Measurements from ENCODE around the gene CELF5.

DNA sequence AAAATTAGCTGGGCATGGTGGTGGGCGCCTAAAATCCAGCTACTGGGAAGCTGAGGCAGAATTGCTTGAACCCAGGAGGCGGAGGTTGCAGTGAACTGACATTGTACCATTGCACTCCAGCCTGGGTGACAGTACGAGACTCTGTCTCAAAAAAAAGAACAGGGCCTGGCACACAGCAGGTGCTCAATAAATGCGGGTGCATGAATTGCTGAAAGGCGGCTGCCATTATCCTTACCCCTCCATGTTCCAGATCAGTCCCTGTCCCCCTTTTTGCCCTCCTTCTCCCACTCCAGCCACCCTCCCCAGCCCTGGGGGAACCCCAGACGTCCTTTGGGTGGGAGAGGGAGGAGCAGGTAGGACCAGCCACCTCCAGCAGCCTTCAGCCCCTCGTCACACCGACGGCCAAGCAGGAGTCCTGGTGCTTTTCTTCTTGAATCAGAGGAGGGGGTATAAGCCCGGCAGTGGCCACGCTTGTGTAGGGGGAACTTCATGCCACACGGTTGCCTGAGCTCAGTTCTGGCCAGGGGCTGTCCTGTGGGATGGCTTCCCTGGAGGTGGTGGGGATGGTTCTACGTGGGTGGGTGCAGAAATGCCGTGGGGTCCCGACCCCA is 121.5 kb downstream of the CELF5 start:
- no peak for TF ChIP-seq EZH2 (IDR thresholded peaks at IDR 0.05)
- no peak for TF ChIP-seq POLR2AphosphoS5 (IDR thresholded peaks at IDR 0.05; ENCODE audit: borderline replicate concordance, low read depth, low read length)
- no peak for TF ChIP-seq FOXP2 (optimal IDR thresholded peaks at IDR 0.05; ENCODE audit: control extremely low read depth, extremely low read length, insufficient read depth)
